Liver (tissue), 9 donors: ENCODE measurements around the gene CNNM2. TPM values are rescaled to one million over a fixed set of nuclear protein-coding genes. Genes with fewer than 3 reads are reported as not detected.

Source experiments
- DNase-seq: peaks from one replicate; pipeline ENCODE4 v3.0.0-alpha.2; 2017; ENCODE audit warnings: low spot score
- H3K27ac ChIP-seq, 2 donors: one replicate each; pipeline ENCODE4 v1.7.0; 2013; ENCODE audit warnings: inconsistent platforms in 2 of 2, low read length in 2 of 2, control low read depth in 1 of 2, low read depth in 1 of 2, mild to moderate bottlenecking in 1 of 2
- H3K27me3 ChIP-seq, 4 donors: one replicate each; pipeline versions ENCODE4 v1.6.1 to v1.7.0; 2013; ENCODE audit warnings: low read length in 3 of 4, inconsistent platforms in 1 of 4, mild to moderate bottlenecking in 1 of 4, moderate library complexity in 1 of 4; ENCODE audit not compliant: control insufficient read depth in 4 of 4, insufficient read depth in 4 of 4
- H3K36me3 ChIP-seq, 4 donors: one replicate each; pipeline versions ENCODE4 v1.6.1 to v1.7.0; 2013; ENCODE audit warnings: low read length in 3 of 4, mild to moderate bottlenecking in 3 of 4, low read depth in 1 of 4, moderate library complexity in 1 of 4; ENCODE audit not compliant: control insufficient read depth in 4 of 4, insufficient read depth in 3 of 4
- H3K4me1 ChIP-seq, 4 donors: one replicate each; pipeline versions ENCODE4 v1.6.1 to v1.7.0; 2013; ENCODE audit warnings: low read length in 3 of 4, mild to moderate bottlenecking in 3 of 4, moderate library complexity in 1 of 4; ENCODE audit not compliant: control insufficient read depth in 4 of 4, insufficient read depth in 4 of 4
- H3K4me3 ChIP-seq, 3 donors: one replicate each; pipeline versions ENCODE4 v1.6.1 to v1.7.0; 2013; ENCODE audit warnings: low read length in 3 of 3, control low read depth in 1 of 3, low read depth in 1 of 3, mild to moderate bottlenecking in 1 of 3
- H3K9ac ChIP-seq, 2 donors: one replicate each; pipeline ENCODE4 v1.7.0; 2013; ENCODE audit warnings: low read length in 2 of 2, mild to moderate bottlenecking in 2 of 2, moderate library complexity in 2 of 2, control low read depth in 1 of 2, low read depth in 1 of 2
- H3K9me3 ChIP-seq, 4 donors: one replicate each; pipeline versions ENCODE4 v1.6.1 to v1.7.0; 2013; ENCODE audit warnings: low read length in 3 of 4; ENCODE audit not compliant: control insufficient read depth in 4 of 4
- ATF3 ChIP-seq: IDR thresholded peaks from 2 replicates; pipeline ENCODE4 v1.6.1; 2016; ENCODE audit warnings: antibody characterized with exemption
- EGR1 ChIP-seq, 2 donors: IDR thresholded peaks; 2 replicates each; pipeline ENCODE4 v1.6.1; 2016 to 2018; ENCODE audit warnings: antibody characterized with exemption in 2 of 2, low read depth in 2 of 2
- FOXA1 ChIP-seq: IDR thresholded peaks from 2 replicates; pipeline ENCODE4 v1.6.1; 2016; ENCODE audit warnings: antibody characterized with exemption
- FOXA2 ChIP-seq: IDR thresholded peaks from 2 replicates; pipeline ENCODE4 v1.6.1; 2016; ENCODE audit warnings: antibody characterized with exemption
- GABPA ChIP-seq, 2 donors: IDR thresholded peaks in 1 of 2; conservative IDR thresholded peaks in 1 of 2; 2 replicates each; pipeline ENCODE4 v1.6.1; 2016; ENCODE audit warnings: antibody characterized with exemption in 2 of 2, mild to moderate bottlenecking in 1 of 2, moderate library complexity in 1 of 2
- HNF4A ChIP-seq, 2 donors: conservative IDR thresholded peaks; 2 replicates each; pipeline ENCODE4 v1.6.1; 2016; ENCODE audit warnings: antibody characterized with exemption in 2 of 2, mild to moderate bottlenecking in 2 of 2
- HNF4G ChIP-seq: IDR thresholded peaks from 2 replicates; pipeline ENCODE4 v1.6.1; 2016; ENCODE audit warnings: antibody characterized with exemption
- JUND ChIP-seq, 2 donors: IDR thresholded peaks; 2 replicates each; pipeline ENCODE4 v1.6.1; 2016; ENCODE audit warnings: antibody characterized with exemption in 2 of 2
- NR2F2 ChIP-seq: IDR thresholded peaks from 2 replicates; pipeline ENCODE4 v1.6.1; 2016; ENCODE audit warnings: antibody characterized with exemption
- RAD21 ChIP-seq, 2 donors: IDR thresholded peaks; 2 replicates each; pipeline ENCODE4 v1.6.1; 2016; ENCODE audit warnings: antibody characterized with exemption in 2 of 2, mild to moderate bottlenecking in 2 of 2
- REST ChIP-seq: IDR thresholded peaks from 2 replicates; pipeline ENCODE4 v1.6.1; 2016; ENCODE audit warnings: antibody characterized with exemption, mild to moderate bottlenecking
- RXRA ChIP-seq, 2 donors: IDR thresholded peaks; 2 replicates each; pipeline ENCODE4 v1.6.1; 2017 to 2018; ENCODE audit warnings: antibody characterized with exemption in 2 of 2, mild to moderate bottlenecking in 1 of 2
- SP1 ChIP-seq: IDR thresholded peaks from 2 replicates; pipeline ENCODE4 v1.6.1; 2018; ENCODE audit warnings: antibody characterized with exemption, mild to moderate bottlenecking
- TAF1 ChIP-seq: conservative IDR thresholded peaks from 2 replicates; pipeline ENCODE4 v1.6.1; 2016; ENCODE audit warnings: antibody characterized with exemption, mild to moderate bottlenecking
- YY1 ChIP-seq: IDR thresholded peaks from 2 replicates; pipeline ENCODE4 v1.6.1; 2016; ENCODE audit warnings: antibody characterized with exemption, mild to moderate bottlenecking
- WGBS: extraction: QIAGEN DNeasy Blood & Tissue Kit; methylation state at CpG from one replicate; pipeline ENCODE4 v1.1.7; 2013; 5-methylcytosine and 5-hydroxymethylcytosine counted together
- polyA plus RNA-seq, 2 donors: library from polyadenylated mRNA; stranded (reverse) in 1 of 2; unstranded in 1 of 2; fragments of 200-250 nt in 1 of 2; fragments of >200 nt in 1 of 2; fragmentation: Nextera tagmentation in 1 of 2; extraction: Ambion mirVana in 1 of 2; gene quantifications; one replicate each; pipeline versions ENCODE4 v1.2.1 to v1.2.3, GENCODE V29; 2013 to 2015
- total RNA-seq, 2 donors: library from RNA; depleted of rRNA; stranded (reverse); fragments of >200 nt; gene quantifications; one replicate each; pipeline ENCODE4 v1.2.3, GENCODE V29; 2014
- TF ChIP-seq, protein P1 (sequence below): IDR thresholded peaks from 2 replicates; pipeline ENCODE4 v1.6.1; 2016; ENCODE audit warnings: antibody characterized with exemption
- TF ChIP-seq, protein P2 (sequence below): IDR thresholded peaks from 2 replicates; pipeline ENCODE4 v1.6.1; 2016; ENCODE audit warnings: antibody characterized with exemption
- TF ChIP-seq, protein P3 (sequence below): fragments of 150-350 bp; IDR thresholded peaks from 2 replicates; pipeline ENCODE4 v1.5.1; 2017; ENCODE audit warnings: improper control_type of control experiment, low read depth, low read length; ENCODE audit not compliant: missing input control
- donor health status: healthy.
- donor health status: healthy.
- donor health status: healthy.
- donor health status: healthy.
- donor health status: healthy.

Gene CNNM2
- total and polyA plus RNA-seq, 4 donors, result 2.0 to 10.8 (median 6.9) TPM

DNA sequence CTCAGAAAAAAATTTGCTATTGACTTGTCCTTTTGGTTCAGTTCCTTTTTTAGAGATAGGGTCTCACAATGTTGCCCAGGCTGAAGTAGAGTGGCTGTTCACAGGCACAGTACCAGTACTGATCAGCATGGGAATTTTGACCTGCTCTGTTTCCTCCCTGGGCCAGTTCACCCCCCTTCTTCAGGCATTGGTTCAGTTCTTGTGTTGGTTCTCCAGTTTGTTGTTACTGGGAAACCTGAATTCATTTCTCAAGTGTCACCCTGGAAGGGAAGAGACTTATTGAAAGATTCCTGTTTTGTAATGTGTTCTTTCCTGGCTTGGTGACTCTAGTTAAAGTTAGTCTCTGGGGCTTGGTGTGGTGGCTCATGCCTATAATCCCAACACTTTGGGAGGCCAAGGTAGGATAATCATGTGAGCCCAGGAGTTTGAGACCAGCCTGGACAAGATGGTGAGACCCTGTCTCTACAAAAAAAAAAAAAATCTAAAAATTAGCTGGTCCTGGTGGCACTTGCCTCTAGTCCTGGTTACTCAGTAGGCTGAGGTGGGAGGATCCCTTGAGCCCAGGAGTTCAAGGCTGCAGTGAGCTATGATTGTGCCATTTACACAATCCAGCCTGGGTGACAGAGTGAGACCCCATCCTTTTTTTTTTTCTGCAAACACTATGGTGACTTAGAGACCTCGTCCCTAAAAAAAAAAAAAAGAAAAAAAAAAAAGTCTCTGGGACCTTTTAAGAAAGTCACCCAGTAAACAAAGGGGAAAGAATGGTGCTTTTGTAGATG lies 52.7 kb downstream of the CNNM2 start:
- 94% methylated on average over 1 of the region's 1 CpG for WGBS
- H3K9me3 ChIP-seq, result no peaks in the 10 kb centered on the region
- H3K4me3 ChIP-seq, result no peak overlapping the region
- no peak overlapping the region for H3K27ac ChIP-seq
- no peak overlapping the region for H3K9ac ChIP-seq
- H3K4me1 ChIP-seq, result peaks cover 5 to 16% (median 13%) of the 10 kb centered on the region in 4 donors
- no peak for TF ChIP-seq EGR1 (IDR thresholded peaks at IDR 0.05; ENCODE audit: low read depth in 2 of 2)
- no peak for TF ChIP-seq REST
- no peak for TF ChIP-seq RAD21 (IDR thresholded peaks at IDR 0.05)
- no peak for TF ChIP-seq FOXA2
- TF ChIP-seq JUND (IDR thresholded peaks at IDR 0.05), result no peak
- no peak for TF ChIP-seq GABPA (IDR thresholded peaks at IDR 0.05 in 1 of 2, conservative IDR thresholded peaks at IDR 0.05 in 1 of 2)
- no peak for TF ChIP-seq SP1
- no peak for TF ChIP-seq HNF4A (conservative IDR thresholded peaks at IDR 0.05)
- no peak for TF ChIP-seq FOXA1
- TF ChIP-seq HNF4G, result no peak
- TF ChIP-seq, protein P1, sequence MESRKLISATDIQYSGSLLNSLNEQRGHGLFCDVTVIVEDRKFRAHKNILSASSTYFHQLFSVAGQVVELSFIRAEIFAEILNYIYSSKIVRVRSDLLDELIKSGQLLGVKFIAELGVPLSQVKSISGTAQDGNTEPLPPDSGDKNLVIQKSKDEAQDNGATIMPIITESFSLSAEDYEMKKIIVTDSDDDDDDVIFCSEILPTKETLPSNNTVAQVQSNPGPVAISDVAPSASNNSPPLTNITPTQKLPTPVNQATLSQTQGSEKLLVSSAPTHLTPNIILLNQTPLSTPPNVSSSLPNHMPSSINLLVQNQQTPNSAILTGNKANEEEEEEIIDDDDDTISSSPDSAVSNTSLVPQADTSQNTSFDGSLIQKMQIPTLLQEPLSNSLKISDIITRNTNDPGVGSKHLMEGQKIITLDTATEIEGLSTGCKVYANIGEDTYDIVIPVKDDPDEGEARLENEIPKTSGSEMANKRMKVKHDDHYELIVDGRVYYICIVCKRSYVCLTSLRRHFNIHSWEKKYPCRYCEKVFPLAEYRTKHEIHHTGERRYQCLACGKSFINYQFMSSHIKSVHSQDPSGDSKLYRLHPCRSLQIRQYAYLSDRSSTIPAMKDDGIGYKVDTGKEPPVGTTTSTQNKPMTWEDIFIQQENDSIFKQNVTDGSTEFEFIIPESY, result no peak
- TF ChIP-seq TAF1, result no peak
- TF ChIP-seq NR2F2, result no peak
- TF ChIP-seq, protein P2, sequence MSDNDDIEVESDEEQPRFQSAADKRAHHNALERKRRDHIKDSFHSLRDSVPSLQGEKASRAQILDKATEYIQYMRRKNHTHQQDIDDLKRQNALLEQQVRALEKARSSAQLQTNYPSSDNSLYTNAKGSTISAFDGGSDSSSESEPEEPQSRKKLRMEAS, result no peak
- no peak for TF ChIP-seq YY1
- no peak for TF ChIP-seq RXRA (IDR thresholded peaks at IDR 0.05)
- TF ChIP-seq ATF3, result no peak
- TF ChIP-seq, protein P3, sequence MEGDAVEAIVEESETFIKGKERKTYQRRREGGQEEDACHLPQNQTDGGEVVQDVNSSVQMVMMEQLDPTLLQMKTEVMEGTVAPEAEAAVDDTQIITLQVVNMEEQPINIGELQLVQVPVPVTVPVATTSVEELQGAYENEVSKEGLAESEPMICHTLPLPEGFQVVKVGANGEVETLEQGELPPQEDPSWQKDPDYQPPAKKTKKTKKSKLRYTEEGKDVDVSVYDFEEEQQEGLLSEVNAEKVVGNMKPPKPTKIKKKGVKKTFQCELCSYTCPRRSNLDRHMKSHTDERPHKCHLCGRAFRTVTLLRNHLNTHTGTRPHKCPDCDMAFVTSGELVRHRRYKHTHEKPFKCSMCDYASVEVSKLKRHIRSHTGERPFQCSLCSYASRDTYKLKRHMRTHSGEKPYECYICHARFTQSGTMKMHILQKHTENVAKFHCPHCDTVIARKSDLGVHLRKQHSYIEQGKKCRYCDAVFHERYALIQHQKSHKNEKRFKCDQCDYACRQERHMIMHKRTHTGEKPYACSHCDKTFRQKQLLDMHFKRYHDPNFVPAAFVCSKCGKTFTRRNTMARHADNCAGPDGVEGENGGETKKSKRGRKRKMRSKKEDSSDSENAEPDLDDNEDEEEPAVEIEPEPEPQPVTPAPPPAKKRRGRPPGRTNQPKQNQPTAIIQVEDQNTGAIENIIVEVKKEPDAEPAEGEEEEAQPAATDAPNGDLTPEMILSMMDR, result no peak
- DNase-seq, result no peak
- H3K36me3 ChIP-seq, result no peaks in the 10 kb centered on the region
- no peaks in the 10 kb centered on the region for H3K27me3 ChIP-seq
